ENCODE data around the gene PGAP2.
A peak's percentile ranks its signal among the peaks of the same experiment; 100 is the strongest.
"Not testable (repeated sequence)": the region's sequence is repeated elsewhere in the genome, so short reads cannot be mapped to it uniquely, and the experiment has no call there.

The PGAP2 gene

DNA sequence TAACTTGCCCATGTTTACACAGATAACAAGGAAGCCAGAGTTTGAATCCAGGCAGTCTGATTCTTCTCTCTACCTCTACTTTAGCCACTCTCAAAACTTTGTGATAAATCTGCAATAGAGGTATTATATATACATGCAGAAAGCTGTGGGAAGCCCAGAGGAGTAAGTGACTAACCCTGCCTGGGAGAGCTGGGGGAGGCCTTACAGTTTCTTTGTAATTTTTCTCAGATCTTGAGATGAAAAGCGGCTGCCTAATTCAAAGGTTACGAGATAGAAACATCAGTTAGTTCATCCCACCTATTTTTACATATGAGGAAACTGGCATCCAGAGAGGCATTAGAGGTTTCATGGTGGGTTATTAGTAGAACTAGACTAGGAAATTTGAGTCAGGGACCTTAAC lies 52.0 kb downstream of the PGAP2 start:
- TF ChIP-seq Cebpa-rat (IDR thresholded peaks at IDR 0.05), result no peak
- H3K4me2 ChIP-seq, result peak overlapping the region; percentile 90 to 99 (median 98)
- H3K4me3 ChIP-seq, result peak overlapping the region in 3 of 10 experiments; percentile 37 to 41 (median 37); a peak in 3 of 20 replicates
- H4K20me1 ChIP-seq, result peaks cover 18 to 81% (median 52%) of the 10 kb centered on the region in 11 experiments; a peak in 17 of 22 replicates
- peaks cover 84 to 96% (median 89%) of the 10 kb centered on the region in 10 experiments for H3K4me1 ChIP-seq
- peaks cover 0 to 11% (median 0%) of the 10 kb centered on the region in 11 experiments; a peak in 5 of 22 replicates for H3K27me3 ChIP-seq
- H3K9ac ChIP-seq, result peak overlapping the region in 7 of 11 experiments; percentile 1 to 63 (median 22); a peak in 7 of 22 replicates
- no peaks in the 10 kb centered on the region for H3K9me3 ChIP-seq (replicated peaks in 1 of 11)
- H3K27ac ChIP-seq, result peak overlapping the region in 5 of 11 experiments; percentile 20 to 57 (median 41); a peak in 8 of 22 replicates
- H3K36me3 ChIP-seq, result peaks cover 0 to 18% (median 0%) of the 10 kb centered on the region in 11 experiments; a peak in 1 of 22 replicates

DNA sequence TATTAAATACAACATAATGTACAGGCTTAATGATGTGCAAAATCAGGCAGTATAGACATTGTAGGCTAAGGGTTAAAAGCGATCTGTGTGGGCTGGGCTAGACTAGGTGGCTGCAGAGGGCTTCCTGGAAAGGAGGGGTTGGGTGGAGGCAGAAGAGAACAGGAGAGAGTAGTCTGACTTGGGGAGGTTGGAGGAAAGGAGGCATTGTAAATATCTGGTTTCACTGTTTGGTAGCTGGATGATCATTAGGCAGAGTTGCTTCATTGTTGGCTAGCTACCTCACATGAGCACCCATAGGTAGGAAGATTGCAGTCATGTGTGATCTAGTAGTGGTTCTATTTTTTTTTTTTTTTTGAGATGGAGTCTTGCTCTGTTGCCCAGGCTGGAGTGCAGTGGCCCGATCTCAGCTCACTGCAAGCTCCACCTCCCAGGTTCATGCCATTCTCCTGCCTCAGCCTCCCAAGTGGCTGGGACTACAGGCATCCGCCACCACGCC lies 52.6 kb downstream of the PGAP2 start:
- H3K9ac ChIP-seq, result peak overlapping the region in 6 of 11 experiments; percentile 1 to 63 (median 28); a peak in 6 of 22 replicates
- peaks cover 88 to 99% (median 92%) of the 10 kb centered on the region in 10 experiments for H3K4me1 ChIP-seq
- H3K27ac ChIP-seq, result peak overlapping the region in 7 of 11 experiments; percentile 13 to 57 (median 33); a peak in 10 of 22 replicates
- H3K4me3 ChIP-seq, result peak overlapping the region in 4 of 10 experiments; percentile 24 to 41 (median 37); a peak in 5 of 20 replicates
- peaks cover 18 to 86% (median 52%) of the 10 kb centered on the region in 11 experiments; a peak in 17 of 22 replicates for H4K20me1 ChIP-seq
- not testable (repeated sequence) for H3K27me3 ChIP-seq; H3K9me3 ChIP-seq (replicated peaks in 1 of 11)
- H3K4me2 ChIP-seq, result peak overlapping the region; percentile 90 to 99 (median 98)
- peaks cover 0 to 18% (median 0%) of the 10 kb centered on the region in 11 experiments; a peak in 1 of 22 replicates for H3K36me3 ChIP-seq

DNA sequence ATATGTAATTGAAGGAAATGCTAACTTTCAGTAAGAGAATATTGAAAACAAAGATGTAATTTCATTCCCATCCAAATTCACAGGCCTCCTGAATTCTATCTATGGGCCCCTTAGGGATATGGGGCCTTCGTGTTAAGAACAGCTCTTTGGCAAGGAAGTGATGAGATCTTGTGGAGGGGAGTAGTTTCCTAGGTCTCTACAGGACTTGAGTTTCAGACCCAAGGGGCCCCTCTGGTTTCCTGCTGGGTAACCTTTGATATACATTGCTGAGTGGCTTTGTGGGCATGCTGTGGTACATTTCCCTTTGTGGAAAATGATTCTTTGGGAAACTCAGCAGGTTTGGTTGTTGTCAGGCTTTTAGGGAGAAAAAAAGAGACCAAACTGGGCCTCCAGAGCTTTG lies 53.3 kb downstream of the PGAP2 start:
- Histone ChIP-seq H3K4me3 (peak overlapping the region in 2 of 10 experiments; percentile 3 to 14; a peak in 1 of 20 replicates), H3K4me2 (peak overlapping the region; percentile 90 to 99 (median 98))

DNA sequence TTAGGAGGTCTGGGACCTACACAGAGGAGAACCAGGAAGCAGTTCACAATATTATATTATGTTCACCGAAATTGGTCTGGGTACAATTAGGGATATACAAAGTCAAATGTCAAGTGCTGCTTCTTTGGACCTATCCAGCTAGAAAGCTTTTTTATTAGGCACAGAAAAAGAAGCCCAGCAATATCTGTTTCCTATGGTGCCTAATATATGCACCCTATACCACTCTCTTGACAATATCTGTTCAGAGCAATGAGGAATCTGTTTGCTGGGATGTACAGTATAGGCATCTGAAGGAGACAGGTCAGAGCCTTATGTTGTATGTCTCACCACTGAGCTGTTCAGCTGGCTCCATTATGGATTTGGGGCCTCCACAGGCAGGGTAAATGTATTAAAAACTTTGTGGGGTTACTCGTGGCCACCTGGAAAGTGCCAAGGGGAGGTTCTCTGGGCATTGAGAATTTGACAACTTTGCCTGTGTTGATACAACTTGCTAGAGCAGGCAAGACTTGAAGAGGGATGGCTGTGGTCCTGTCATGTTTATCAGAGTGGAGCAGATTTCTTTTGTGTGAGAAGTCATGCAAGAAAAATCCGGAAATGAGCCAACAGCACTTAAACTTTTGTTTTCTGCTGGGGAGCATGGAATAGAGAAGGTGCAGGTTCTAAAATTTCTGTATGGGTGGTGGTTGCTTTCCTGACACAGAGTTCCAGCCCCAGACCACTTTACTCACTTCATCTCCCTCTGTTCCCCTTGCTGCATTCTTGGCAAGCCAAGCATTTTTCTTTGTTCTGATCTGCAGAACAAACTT lies 57.2 kb downstream of the PGAP2 start:
- Histone ChIP-seq H3K4me2 (peak overlapping the region; percentile 78 to 90 (median 84)), H3K36me3 (0 out of 22 replicates have a peak, but pooled peaks cover 0 to 9% (median 0%) of the 10 kb centered on the region in 11 experiments), H3K27ac (peak overlapping the region; percentile 30 to 71 (median 63); a peak in 21 of 22 replicates), H3K27me3 (no peaks in the 10 kb centered on the region), H4K20me1 (peaks cover 0 to 76% (median 20%) of the 10 kb centered on the region in 11 experiments; a peak in 15 of 22 replicates), H3K4me3 (peak overlapping the region in 1 of 10 experiments; percentile 22; a peak in 1 of 20 replicates), H3K4me1 (peaks cover 63 to 79% (median 73%) of the 10 kb centered on the region in 10 experiments), H3K9me3 (replicated peaks in 1 of 11) (no peaks in the 10 kb centered on the region), H3K9ac (peak overlapping the region in 10 of 11 experiments; percentile 11 to 63 (median 49); a peak in 19 of 22 replicates)
- TF ChIP-seq Cebpa-rat (IDR thresholded peaks at IDR 0.05), result no peak; a peak in 1 of 22 replicates

More for the DNA sequence above, 53.3 kb downstream of the PGAP2 start:
- Histone ChIP-seq H3K27me3 (peaks cover 0 to 4% (median 0%) of the 10 kb centered on the region in 11 experiments; a peak in 2 of 22 replicates), H3K4me1 (peaks cover 88 to 99% (median 96%) of the 10 kb centered on the region in 10 experiments), H4K20me1 (peaks cover 18 to 86% (median 52%) of the 10 kb centered on the region in 11 experiments; a peak in 17 of 22 replicates), H3K27ac (peak overlapping the region in 8 of 11 experiments; percentile 4 to 57 (median 20); a peak in 7 of 22 replicates), H3K9me3 (replicated peaks in 1 of 11) (no peaks in the 10 kb centered on the region), H3K9ac (peak overlapping the region in 3 of 11 experiments; percentile 4 to 30 (median 11); a peak in 3 of 22 replicates), H3K36me3 (peaks cover 0 to 18% (median 0%) of the 10 kb centered on the region in 11 experiments; a peak in 1 of 22 replicates)
- 0 out of 22 replicates have a peak, but pooled peaks of 1 of the 11 experiments have one; percentile 23 for TF ChIP-seq Cebpa-rat (IDR thresholded peaks at IDR 0.05)

DNA sequence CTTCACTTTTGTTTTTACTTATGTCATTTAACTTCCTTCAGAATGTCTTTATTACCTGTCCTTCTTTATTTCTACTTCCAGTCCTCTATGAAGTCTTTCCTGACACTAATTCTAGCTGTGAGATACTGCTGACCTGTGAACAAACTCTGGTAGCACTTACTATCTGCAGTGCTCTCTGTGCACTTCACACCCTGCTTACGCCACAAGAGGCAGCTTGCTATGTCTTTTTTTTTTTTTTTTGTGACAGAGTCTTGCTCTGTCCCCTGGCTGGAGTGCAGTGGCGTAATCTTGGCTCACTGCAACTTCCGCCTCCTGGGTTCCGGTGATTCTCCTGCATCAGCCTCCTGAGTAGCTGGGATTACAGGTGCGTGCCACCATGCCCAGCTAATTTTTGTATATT lies 57.8 kb downstream of the PGAP2 start:
- no peak overlapping the region for H3K4me3 ChIP-seq

DNA sequence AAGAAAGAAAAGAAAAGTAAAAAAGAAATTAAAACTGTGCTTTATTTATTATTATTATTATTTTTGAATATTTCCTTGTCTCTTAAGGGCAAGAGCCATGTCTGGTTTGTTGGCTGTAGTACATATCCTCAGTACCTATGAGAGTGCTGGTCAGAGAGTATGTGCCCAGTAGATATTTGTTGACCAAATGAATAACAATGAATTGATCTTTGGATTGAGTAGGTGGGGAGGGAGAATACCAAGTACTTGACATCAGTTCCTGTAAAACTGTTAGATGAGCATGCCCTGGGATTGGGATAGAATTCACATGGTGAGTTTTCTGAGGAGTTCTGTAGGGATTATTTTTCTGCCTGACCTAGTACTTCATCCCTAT lies 58.5 kb downstream of the PGAP2 start:
- H3K4me3 ChIP-seq, result no peak overlapping the region
- H3K9ac ChIP-seq, result no peak overlapping the region
- H3K27ac ChIP-seq, result peak overlapping the region in 7 of 11 experiments; percentile 19 to 69 (median 63); a peak in 6 of 22 replicates
- H3K36me3 ChIP-seq, result peaks cover 0 to 9% (median 0%) of the 10 kb centered on the region in 11 experiments; a peak in 6 of 22 replicates
- TF ChIP-seq Cebpa-rat (IDR thresholded peaks at IDR 0.05), result no peak
- H3K9me3 ChIP-seq (replicated peaks in 1 of 11), result no peaks in the 10 kb centered on the region
- no peaks in the 10 kb centered on the region for H3K27me3 ChIP-seq
- H4K20me1 ChIP-seq, result peaks cover 0 to 69% (median 15%) of the 10 kb centered on the region in 11 experiments; a peak in 13 of 22 replicates
- peaks cover 60 to 79% (median 73%) of the 10 kb centered on the region in 10 experiments for H3K4me1 ChIP-seq
- peak overlapping the region; percentile 78 to 90 (median 84) for H3K4me2 ChIP-seq

More for the DNA sequence above, 57.8 kb downstream of the PGAP2 start:
- TF ChIP-seq Cebpa-rat (IDR thresholded peaks at IDR 0.05), result peak in 3 of 11 experiments; percentile 20 to 34 (median 22); a peak in 1 of 22 replicates
- Histone ChIP-seq H3K9me3 (replicated peaks in 1 of 11) (no peaks in the 10 kb centered on the region), H3K9ac (peak overlapping the region in 8 of 11 experiments; percentile 11 to 63 (median 50); a peak in 9 of 22 replicates), H3K27ac (peak overlapping the region; percentile 30 to 71 (median 63); a peak in 20 of 22 replicates), H3K4me2 (peak overlapping the region; percentile 78 to 90 (median 84)), H3K27me3 (no peaks in the 10 kb centered on the region), H3K36me3 (0 out of 22 replicates have a peak, but pooled peaks cover 0 to 9% (median 0%) of the 10 kb centered on the region in 11 experiments), H4K20me1 (peaks cover 0 to 75% (median 18%) of the 10 kb centered on the region in 11 experiments; a peak in 14 of 22 replicates), H3K4me1 (peaks cover 61 to 79% (median 73%) of the 10 kb centered on the region in 10 experiments)

DNA sequence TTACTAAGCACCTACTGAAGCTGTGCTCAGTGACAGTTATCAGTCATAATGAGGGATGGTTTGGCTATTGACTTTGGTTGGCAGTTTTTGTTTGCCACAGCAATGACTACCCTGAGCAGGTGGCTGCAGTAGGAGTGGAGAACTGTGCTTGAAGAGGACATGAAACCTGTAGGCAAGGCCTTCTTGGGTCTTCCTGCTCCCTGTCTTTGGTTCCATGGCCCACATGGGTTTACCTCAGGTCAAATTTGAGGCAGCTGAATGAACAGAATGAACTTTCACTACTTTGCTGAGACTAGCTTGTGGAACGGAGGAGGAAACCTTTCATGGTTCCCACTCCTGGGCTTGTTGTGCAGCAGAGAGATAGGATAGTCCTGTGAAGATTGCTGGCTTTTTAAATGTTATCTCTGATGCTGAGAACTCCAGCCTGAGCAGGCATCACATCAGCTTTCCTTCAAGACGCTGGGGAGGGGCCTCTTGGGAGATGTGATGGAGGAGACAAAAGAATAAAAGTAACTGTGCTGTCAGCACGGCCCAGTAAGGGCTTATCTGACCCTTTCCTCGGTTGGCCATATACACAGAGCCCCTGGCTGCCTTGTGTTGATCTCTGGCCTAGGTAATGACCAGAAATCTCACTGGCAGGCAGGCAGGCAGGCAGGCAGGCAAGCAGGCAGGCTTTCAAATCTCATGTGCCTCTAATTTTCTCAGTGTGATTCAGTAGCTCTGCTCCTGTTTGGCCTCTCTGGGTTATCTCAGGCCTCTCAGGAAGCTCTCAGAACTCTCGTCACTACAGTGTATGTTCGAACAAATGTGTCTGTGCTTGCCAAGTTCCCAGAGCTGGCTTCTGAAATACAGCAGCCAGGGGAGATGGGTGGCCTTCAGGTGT lies 59.1 kb downstream of the PGAP2 start:
- H3K4me1 ChIP-seq, result peaks cover 57 to 77% (median 72%) of the 10 kb centered on the region in 10 experiments
- H4K20me1 ChIP-seq, result peaks cover 0 to 65% (median 8%) of the 10 kb centered on the region in 11 experiments; a peak in 13 of 22 replicates
- H3K27ac ChIP-seq, result peak overlapping the region in 5 of 11 experiments; percentile 11 to 50 (median 19); a peak in 8 of 22 replicates
- peaks cover 0 to 14% (median 0%) of the 10 kb centered on the region in 11 experiments; a peak in 6 of 22 replicates for H3K36me3 ChIP-seq
- peak overlapping the region; percentile 78 to 90 (median 84) for H3K4me2 ChIP-seq
- peak overlapping the region in 6 of 11 experiments; percentile 1 to 29 (median 14); a peak in 4 of 22 replicates for H3K9ac ChIP-seq
- no peak for TF ChIP-seq Cebpa-rat (IDR thresholded peaks at IDR 0.05)
- H3K4me3 ChIP-seq, result no peak overlapping the region
- H3K27me3 ChIP-seq, result no peaks in the 10 kb centered on the region
- H3K9me3 ChIP-seq (replicated peaks in 1 of 11), result no peaks in the 10 kb centered on the region

Data from BLaER1 treated with 17β-estradiol and CSF1 and Interleukin-3, amounts not matched to agents 10 nM and 100 nM (cell line).